ENCODE results near the gene SHROOM3. TPM values are rescaled to one million over a fixed set of nuclear protein-coding genes. Genes with fewer than 3 reads are reported as not detected.

SHROOM3 gene
- total and polyA plus RNA-seq, 2 of the 13 experiments (the other 11 are each of a cell fraction or from before 2014, with no cell fraction given), result 0.01 TPM; not detected in 1

DNA sequence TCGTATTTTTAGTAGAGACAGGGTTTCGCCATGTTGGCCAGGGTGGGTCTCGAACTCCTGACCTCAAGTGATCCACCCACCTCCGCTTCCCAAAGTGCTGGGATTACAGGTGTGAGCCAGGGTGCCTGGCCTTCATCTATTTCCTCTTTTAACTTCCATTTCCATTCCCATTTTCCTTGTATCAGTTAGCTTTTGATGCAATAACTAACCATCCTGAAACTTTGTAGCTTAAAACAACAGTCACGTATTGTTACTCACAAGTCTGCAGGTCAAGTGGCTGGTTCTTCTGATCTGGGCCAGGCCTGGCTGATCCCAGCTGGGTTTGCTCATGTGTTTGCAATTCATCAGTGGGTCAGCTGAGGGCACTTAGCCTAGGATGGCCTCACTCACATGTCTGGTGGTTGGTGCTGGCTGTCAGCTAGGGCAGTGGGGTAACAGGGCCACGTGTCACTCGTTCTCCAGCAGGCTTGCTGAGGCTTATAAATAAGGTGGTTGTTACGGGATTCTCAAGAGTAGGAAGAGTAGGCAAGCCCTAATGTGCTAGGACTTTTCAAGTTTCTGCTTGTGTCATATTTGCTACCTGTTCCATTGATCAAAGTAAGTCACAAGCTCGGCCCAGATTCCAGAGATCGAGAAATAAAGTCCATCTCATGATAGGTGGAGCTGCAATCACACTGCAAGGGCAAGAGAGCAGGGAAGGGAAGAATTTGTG, 374.7 kb downstream of the SHROOM3 start:
- no TSS peak for BruUV-seq (replicated peaks)
- ATAC-seq (peak; percentile 98), FAIRE-seq (peak; percentile 80), DNase-seq (ENCODE audit: low spot score) (peak; percentile 70)
- intact Hi-C loops (cut with micrococcal nuclease; ENCODE audit: unreplicated experiment), result loop anchor here (1.0 kb wide), 1 partner anchor 12 kb away; no protein-coding TSS in a partner anchor
- no peaks in the 10 kb centered on the region for H3K27me3 ChIP-seq (ENCODE audit: control insufficient read depth in 1 of 2, insufficient read depth in 2 of 2, low read length in 2 of 2)
- no peaks in the 10 kb centered on the region for H3K36me3 ChIP-seq (replicated peaks in 1 of 2; ENCODE audit: control insufficient read depth in 1 of 2, insufficient read depth in 2 of 2, low read length in 2 of 2)
- in situ Hi-C loops (cut with HindIII; ENCODE audit: extremely low pct_ligation_motif_present, low pct_unique_long_range_greater_than_20kb), result no loop called here
- WGBS (ENCODE audit: low lambda C conversion rate), result 38% methylated on average over 10 of the region's 10 CpGs
- H3K79me2 ChIP-seq (ENCODE audit: insufficient read depth, low read length), result no peaks in the 10 kb centered on the region
- no peak overlapping the region for H3K27ac ChIP-seq (ENCODE audit: extremely low read length, insufficient read depth, low read length)
- peak overlapping the region; percentile 37 for H2AFZ ChIP-seq (ENCODE audit: low read length)
- no peaks in the 10 kb centered on the region for H4K20me1 ChIP-seq (ENCODE audit: insufficient read depth, low read length)
- H3K9ac ChIP-seq (ENCODE audit: insufficient read depth, low read depth, low read length), result no peak overlapping the region
- H3K9me3 ChIP-seq (ENCODE audit: low read length), result peaks cover 13% of the 10 kb centered on the region
- H3K4me1 ChIP-seq (ENCODE audit: insufficient read depth, low read length), result peaks cover 18% of the 10 kb centered on the region
- POLR2A ChIA-PET, result interaction anchor here (0.8 to 2.6 kb wide), 2 partner anchors 22 to 147 kb away, joined by 3 to 12 read pairs; no protein-coding TSS in a partner anchor
- H3K4me3 ChIP-seq (replicated peaks in 1 of 3; ENCODE audit: insufficient read depth in 1 of 3, low read depth in 2 of 3, low read length in 3 of 3), result peak overlapping the region in 1 of 3 experiments; percentile 32; a peak in 1 of 6 replicates
- H3K4me2 ChIP-seq (ENCODE audit: low read depth, low read length), result peak overlapping the region; percentile 66
- CTCF ChIA-PET (ENCODE audit: low intra/inter-chr PET ratio, low total read pairs), result no interaction called here
- TF ChIP-seq ZNF281 (CRISPR knock-in tag; IDR thresholded peaks at IDR 0.05; ENCODE audit: borderline replicate concordance) (no peak), HMG20A (CRISPR knock-in tag; IDR thresholded peaks at IDR 0.05; ENCODE audit: borderline replicate concordance) (no peak), KMT2A (CRISPR knock-in tag; IDR thresholded peaks at IDR 0.05) (no peak), WIZ (CRISPR knock-in tag; IDR thresholded peaks at IDR 0.05) (no peak), ZNF101 (CRISPR knock-in tag; IDR thresholded peaks at IDR 0.05; ENCODE audit: borderline replicate concordance, low read depth) (no peak), ZNF333 (CRISPR knock-in tag; IDR thresholded peaks at IDR 0.05; ENCODE audit: borderline replicate concordance) (no peak), PTBP1 (IDR thresholded peaks at IDR 0.05; ENCODE audit: low read depth, low read length, poor library complexity, severe bottlenecking) (no peak)
- TF ChIP-seq, protein P1, sequence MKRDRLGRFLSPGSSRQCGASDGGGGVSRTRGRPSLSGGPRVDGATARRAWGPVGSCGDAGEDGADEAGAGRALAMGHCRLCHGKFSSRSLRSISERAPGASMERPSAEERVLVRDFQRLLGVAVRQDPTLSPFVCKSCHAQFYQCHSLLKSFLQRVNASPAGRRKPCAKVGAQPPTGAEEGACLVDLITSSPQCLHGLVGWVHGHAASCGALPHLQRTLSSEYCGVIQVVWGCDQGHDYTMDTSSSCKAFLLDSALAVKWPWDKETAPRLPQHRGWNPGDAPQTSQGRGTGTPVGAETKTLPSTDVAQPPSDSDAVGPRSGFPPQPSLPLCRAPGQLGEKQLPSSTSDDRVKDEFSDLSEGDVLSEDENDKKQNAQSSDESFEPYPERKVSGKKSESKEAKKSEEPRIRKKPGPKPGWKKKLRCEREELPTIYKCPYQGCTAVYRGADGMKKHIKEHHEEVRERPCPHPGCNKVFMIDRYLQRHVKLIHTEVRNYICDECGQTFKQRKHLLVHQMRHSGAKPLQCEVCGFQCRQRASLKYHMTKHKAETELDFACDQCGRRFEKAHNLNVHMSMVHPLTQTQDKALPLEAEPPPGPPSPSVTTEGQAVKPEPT (CRISPR knock-in tag; IDR thresholded peaks at IDR 0.05; ENCODE audit: low read depth), result no peak
- TF ChIP-seq, protein P2, sequence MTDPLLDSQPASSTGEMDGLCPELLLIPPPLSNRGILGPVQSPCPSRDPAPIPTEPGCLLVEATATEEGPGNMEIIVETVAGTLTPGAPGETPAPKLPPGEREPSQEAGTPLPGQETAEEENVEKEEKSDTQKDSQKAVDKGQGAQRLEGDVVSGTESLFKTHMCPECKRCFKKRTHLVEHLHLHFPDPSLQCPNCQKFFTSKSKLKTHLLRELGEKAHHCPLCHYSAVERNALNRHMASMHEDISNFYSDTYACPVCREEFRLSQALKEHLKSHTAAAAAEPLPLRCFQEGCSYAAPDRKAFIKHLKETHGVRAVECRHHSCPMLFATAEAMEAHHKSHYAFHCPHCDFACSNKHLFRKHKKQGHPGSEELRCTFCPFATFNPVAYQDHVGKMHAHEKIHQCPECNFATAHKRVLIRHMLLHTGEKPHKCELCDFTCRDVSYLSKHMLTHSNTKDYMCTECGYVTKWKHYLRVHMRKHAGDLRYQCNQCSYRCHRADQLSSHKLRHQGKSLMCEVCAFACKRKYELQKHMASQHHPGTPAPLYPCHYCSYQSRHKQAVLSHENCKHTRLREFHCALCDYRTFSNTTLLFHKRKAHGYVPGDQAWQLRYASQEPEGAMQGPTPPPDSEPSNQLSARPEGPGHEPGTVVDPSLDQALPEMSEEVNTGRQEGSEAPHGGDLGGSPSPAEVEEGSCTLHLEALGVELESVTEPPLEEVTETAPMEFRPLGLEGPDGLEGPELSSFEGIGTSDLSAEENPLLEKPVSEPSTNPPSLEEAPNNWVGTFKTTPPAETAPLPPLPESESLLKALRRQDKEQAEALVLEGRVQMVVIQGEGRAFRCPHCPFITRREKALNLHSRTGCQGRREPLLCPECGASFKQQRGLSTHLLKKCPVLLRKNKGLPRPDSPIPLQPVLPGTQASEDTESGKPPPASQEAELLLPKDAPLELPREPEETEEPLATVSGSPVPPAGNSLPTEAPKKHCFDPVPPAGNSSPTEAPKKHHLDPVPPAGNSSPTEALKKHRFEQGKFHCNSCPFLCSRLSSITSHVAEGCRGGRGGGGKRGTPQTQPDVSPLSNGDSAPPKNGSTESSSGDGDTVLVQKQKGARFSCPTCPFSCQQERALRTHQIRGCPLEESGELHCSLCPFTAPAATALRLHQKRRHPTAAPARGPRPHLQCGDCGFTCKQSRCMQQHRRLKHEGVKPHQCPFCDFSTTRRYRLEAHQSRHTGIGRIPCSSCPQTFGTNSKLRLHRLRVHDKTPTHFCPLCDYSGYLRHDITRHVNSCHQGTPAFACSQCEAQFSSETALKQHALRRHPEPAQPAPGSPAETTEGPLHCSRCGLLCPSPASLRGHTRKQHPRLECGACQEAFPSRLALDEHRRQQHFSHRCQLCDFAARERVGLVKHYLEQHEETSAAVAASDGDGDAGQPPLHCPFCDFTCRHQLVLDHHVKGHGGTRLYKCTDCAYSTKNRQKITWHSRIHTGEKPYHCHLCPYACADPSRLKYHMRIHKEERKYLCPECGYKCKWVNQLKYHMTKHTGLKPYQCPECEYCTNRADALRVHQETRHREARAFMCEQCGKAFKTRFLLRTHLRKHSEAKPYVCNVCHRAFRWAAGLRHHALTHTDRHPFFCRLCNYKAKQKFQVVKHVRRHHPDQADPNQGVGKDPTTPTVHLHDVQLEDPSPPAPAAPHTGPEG (CRISPR knock-in tag; IDR thresholded peaks at IDR 0.05), result no peak
- TF ChIP-seq, protein P3, sequence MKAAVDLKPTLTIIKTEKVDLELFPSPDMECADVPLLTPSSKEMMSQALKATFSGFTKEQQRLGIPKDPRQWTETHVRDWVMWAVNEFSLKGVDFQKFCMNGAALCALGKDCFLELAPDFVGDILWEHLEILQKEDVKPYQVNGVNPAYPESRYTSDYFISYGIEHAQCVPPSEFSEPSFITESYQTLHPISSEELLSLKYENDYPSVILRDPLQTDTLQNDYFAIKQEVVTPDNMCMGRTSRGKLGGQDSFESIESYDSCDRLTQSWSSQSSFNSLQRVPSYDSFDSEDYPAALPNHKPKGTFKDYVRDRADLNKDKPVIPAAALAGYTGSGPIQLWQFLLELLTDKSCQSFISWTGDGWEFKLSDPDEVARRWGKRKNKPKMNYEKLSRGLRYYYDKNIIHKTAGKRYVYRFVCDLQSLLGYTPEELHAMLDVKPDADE (CRISPR knock-in tag; IDR thresholded peaks at IDR 0.05), result no peak

All from HepG2 (cell line).